Adrenal gland (tissue), 12 donors: ENCODE data around the gene DUSP21. TPM values are rescaled to one million over a fixed set of nuclear protein-coding genes. Genes with fewer than 3 reads are reported as not detected.

Experiments used
- DNase-seq, 7 donors: peaks; one replicate each; pipeline ENCODE4 v3.0.0-alpha.2; 2019 to 2020
- H3K27ac ChIP-seq, 5 donors: fragments of 200-600 bp; sonication (generic) in 4 of 5; 1 replicate in 3 of 5; 2 replicates in 2 of 5; pipeline versions ENCODE4 v1.5.1 to v1.8.0; 2016 to 2020; ENCODE audit warnings: mild to moderate bottlenecking in 1 of 5
- H3K27me3 ChIP-seq: fragments of 200-600 bp; 2 replicates; pipeline ENCODE4 v1.8.0; 2021
- H3K36me3 ChIP-seq, 2 donors: fragments of 200-600 bp; replicated peaks in 1 of 2; 1 replicate in 1 of 2; 2 replicates in 1 of 2; pipeline versions ENCODE4 v1.5.1 to v1.8.0; 2018 to 2022
- H3K4me1 ChIP-seq, 2 donors: fragments of 200-600 bp; replicated peaks in 1 of 2; 1 replicate in 1 of 2; 2 replicates in 1 of 2; pipeline versions ENCODE4 v1.5.1 to v1.8.0; 2018 to 2021
- H3K4me3 ChIP-seq, 4 donors: fragments of 200-600 bp; sonication (generic) in 3 of 4; one replicate each; pipeline ENCODE4 v1.5.1; 2016 to 2018
- H3K9me3 ChIP-seq, 3 donors: fragments of 200-600 bp; sonication (generic) in 1 of 3; replicated peaks in 1 of 3; 1 replicate in 2 of 3; 2 replicates in 1 of 3; pipeline versions ENCODE4 v1.5.1 to v1.8.0; 2016 to 2021
- POLR2A ChIP-seq, 2 donors: fragments of 450-650 bp; IDR thresholded peaks; one replicate each; pipeline ENCODE4 v1.6.1; 2017; ENCODE audit warnings: antibody characterized with exemption in 2 of 2, mild to moderate bottlenecking in 2 of 2, moderate library complexity in 1 of 2
- WGBS, 4 donors: extraction: QIAGEN DNeasy Blood & Tissue Kit in 2 of 4; methylation state at CpG; one replicate each; pipeline versions ENCODE4 v1.1.5 to v1.1.7; 2013 to 2017; 5-methylcytosine and 5-hydroxymethylcytosine counted together
- intact Hi-C, 2 donors: fragments of 100-400 bp; cut with DNase I; formaldehyde crosslinking; loops; one replicate each; pipeline versions ENCODE4 v1.14.1 to v1.15.0; 2022 to 2023
- polyA plus RNA-seq, 3 donors: library from polyadenylated mRNA; stranded (reverse); fragments of 200-250 nt in 2 of 3; fragments of 350-450 nt in 1 of 3; fragmentation: Illumina TruSeq in 1 of 3; extraction: RNeasy Lipid Tissue Mini Kit (QIAGEN cat#74804) in 1 of 3; gene quantifications; one replicate each; pipeline ENCODE4 v1.2.3, GENCODE V29; 2013 to 2014
- total RNA-seq, 9 donors: library from RNA; depleted of rRNA in 4 of 9; stranded (reverse); fragments of >200 nt in 4 of 9; fragments of 120-200 nt in 1 of 9; fragmentation: NEBNext Ultra II Directional in 1 of 9; extraction: Animal tissue kit (Norgen Biotek cat#: 25700) in 1 of 9; gene quantifications; one replicate each; pipeline versions ENCODE4 v1.1.0 to v1.2.4, GENCODE V29; 2013 to 2023
- TF ChIP-seq, protein P1 (sequence below), 6 experiments: fragments of 450-650 bp in 4 of 6; fragments of 200-600 bp in 2 of 6; sonication (generic) in 1 of 6; IDR thresholded peaks; 1 replicate in 5 of 6; 2 replicates in 1 of 6; pipeline versions ENCODE4 v1.5.1 to v1.8.0; 2016 to 2021; ENCODE audit warnings: antibody characterized with exemption in 6 of 6, mild to moderate bottlenecking in 2 of 6, moderate library complexity in 1 of 6
- donor health status: healthy with polysubstance abuse.
- donor health status: Bipolar disorder and iron deficiency.
- donor health status: DM: yes; HTN: yes; CAD: no.
- donor health status: DM: no; HTN: no; CAD: no.
- donor health status: DM: no; HTN: no; CAD: no.
- donor health status: DM: yes; HTN: yes; CAD: no.

The DUSP21 gene
- total and polyA plus RNA-seq, 12 donors, result not detected

DNA sequence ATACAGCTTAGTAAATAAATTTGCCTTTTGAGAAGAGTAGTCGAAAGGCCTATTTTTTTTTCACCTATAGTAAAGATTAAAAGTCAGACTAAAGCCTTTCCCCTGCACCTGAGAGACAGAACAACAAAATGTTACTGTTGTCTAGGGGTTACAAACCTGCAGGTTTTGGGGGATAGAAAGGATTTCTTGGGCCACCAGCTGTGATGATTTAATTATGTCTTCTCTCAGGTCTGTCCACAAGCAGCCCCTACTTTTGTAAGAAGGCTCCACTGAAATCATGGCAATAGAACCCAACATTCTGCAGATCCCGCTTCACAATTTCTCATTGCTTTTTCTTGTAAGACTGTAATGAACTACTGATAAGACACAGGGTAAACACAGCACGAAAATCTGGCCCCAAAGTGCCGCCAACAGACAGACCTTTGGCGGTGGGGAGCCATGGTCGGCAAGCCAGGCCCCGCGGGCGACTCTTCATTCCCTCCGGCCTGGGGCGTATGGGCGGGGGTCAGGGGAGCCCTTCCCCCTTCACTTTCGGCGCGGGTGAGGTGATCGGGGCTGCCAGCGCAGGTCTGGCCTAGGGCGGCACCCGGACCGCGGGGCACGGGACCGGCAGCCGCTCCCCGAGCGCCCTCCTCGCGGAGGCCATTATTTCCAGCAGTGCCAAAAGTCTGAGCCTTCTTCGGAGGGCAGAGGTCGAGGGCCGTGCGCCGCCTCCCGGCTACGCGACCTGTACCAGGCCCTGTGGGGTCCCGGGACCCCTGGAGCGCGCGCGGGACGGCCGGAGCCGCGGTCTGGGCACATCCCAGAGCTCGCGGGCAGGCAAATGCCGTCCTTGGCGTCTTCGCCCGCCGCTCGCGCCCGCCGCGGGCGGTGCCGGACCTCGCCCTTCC lies 28.4 kb downstream of the DUSP21 start:
- H3K27me3 ChIP-seq, result no peaks in the 10 kb centered on the region
- intact Hi-C loops, result no loop called here
- peak overlapping the region in 3 of 4 donors; percentile 40 to 92 (median 92) for H3K4me3 ChIP-seq
- no peaks in the 10 kb centered on the region for H3K9me3 ChIP-seq
- WGBS, 4 donors, result 0 to 14% (median 1%) methylated on average over 2 to 58 of the region's 60 CpGs
- H3K4me1 ChIP-seq, result peaks cover 4 to 37% of the 10 kb centered on the region in 2 donors
- H3K36me3 ChIP-seq, result no peaks in the 10 kb centered on the region
- no peak for TF ChIP-seq POLR2A (IDR thresholded peaks at IDR 0.05)
- H3K27ac ChIP-seq, result peak overlapping the region; percentile 41 to 98 (median 94)
- DNase-seq, result peak in 6 of 7 donors; percentile 38 to 56 (median 52)

DNA sequence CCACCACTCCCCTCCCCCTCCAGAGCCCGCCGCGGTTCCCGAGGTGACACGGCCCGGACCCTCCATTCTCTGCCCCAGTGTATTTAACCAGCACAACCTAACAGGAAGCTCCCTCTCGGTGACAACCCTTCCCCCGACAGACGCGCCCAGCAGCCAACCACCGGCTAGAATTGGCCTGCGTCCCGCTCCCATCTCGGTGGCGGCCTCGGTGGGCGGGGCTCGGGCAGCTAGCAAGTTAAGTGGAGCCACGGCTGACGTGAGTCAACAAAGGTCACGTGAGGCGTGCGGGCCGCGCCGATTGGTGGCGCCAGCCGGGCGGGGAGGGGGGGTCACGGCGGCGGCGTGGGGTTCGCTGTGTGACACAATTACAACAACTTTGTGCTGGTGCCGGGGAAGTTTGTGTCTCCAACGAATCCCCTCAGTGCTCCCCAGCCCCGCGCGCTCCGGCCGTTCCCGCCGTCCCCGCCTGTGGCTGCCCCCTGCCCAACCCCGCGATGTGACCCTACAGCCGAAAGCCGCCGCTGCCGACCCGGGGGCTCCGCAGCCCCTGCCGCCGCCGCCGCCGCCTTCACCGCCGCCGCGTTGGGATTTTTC lies 29.1 kb downstream of the DUSP21 start, which contains the start of gene KDM6A:
Gene KDM6A (plus strand): TSS at position 368 of the 594 bp plus-strand sequence. CDS start 364 bp downstream, outside the sequence.
- no peaks in the 10 kb centered on the region for H3K36me3 ChIP-seq
- 0 to 1% (median 0%) methylated on average over 3 to 61 of the region's 61 CpGs; no CpG with 5 or more reads in 1 of the 4 donors for WGBS, 4 donors
- H3K4me3 ChIP-seq, result peak within 1 kb of the TSS; percentile 28 to 92 (median 76)
- peak; percentile 97 to 100 (median 99) for DNase-seq
- H3K27me3 ChIP-seq, result no peaks in the 10 kb centered on the region
- H3K27ac ChIP-seq, result peak within 1 kb of the TSS; percentile 92 to 98 (median 97)
- no peaks in the 10 kb centered on the region for H3K9me3 ChIP-seq
- H3K4me1 ChIP-seq, result peaks cover 4 to 43% of the 10 kb centered on the region in 2 donors
- intact Hi-C loops, result no loop called here
- peak; percentile 49 to 90 for TF ChIP-seq POLR2A (IDR thresholded peaks at IDR 0.05)
- TF ChIP-seq, protein P1, sequence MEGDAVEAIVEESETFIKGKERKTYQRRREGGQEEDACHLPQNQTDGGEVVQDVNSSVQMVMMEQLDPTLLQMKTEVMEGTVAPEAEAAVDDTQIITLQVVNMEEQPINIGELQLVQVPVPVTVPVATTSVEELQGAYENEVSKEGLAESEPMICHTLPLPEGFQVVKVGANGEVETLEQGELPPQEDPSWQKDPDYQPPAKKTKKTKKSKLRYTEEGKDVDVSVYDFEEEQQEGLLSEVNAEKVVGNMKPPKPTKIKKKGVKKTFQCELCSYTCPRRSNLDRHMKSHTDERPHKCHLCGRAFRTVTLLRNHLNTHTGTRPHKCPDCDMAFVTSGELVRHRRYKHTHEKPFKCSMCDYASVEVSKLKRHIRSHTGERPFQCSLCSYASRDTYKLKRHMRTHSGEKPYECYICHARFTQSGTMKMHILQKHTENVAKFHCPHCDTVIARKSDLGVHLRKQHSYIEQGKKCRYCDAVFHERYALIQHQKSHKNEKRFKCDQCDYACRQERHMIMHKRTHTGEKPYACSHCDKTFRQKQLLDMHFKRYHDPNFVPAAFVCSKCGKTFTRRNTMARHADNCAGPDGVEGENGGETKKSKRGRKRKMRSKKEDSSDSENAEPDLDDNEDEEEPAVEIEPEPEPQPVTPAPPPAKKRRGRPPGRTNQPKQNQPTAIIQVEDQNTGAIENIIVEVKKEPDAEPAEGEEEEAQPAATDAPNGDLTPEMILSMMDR (IDR thresholded peaks at IDR 0.05), result no peak

DNA sequence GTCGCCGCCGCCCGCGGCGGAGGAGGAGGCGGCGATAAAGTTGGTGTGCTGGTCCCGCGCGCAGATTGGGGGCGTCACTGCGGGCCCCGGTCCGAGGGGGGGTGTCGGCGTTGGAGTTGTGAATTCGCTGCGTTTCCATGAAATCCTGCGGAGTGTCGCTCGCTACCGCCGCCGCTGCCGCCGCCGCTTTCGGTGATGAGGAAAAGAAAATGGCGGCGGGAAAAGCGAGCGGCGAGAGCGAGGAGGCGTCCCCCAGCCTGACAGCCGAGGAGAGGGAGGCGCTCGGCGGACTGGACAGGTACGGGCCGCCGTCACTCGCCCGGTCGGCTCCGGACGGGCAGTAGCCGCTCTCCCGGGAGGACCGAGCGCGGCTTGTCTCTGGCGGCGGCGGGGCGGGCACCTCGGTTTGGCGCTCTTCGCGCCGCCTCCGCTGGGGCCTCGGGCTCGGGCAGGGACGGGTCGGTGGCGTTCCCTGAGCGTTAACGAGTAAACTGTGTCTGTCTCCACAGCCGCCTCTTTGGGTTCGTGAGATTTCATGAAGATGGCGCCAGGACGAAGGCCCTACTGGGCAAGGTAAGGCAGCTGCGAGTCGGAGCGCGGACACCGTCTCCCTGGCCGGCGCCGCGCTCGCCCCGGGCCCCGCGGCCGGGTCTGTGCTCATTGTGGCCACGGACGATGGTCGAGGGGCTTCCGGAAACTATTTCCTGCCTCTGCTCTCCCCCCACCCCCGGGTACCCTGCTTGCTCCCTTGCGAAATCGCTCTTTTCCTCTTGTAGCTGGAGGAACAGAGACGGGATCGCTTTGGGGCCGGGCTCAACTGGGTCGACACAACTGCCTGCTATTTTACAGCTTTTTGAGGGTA lies 29.8 kb downstream of the DUSP21 start:
- intact Hi-C loops, result no loop called here
- peak; percentile 49 to 73 (median 69) for DNase-seq
- peak overlapping the region; percentile 28 to 92 (median 76) for H3K4me3 ChIP-seq
- H3K27ac ChIP-seq, result peak overlapping the region; percentile 92 to 98 (median 97)
- H3K27me3 ChIP-seq, result no peaks in the 10 kb centered on the region
- TF ChIP-seq, protein P1 (IDR thresholded peaks at IDR 0.05), result peak in 1 of 6 experiments; percentile 13
- TF ChIP-seq POLR2A (IDR thresholded peaks at IDR 0.05), result peak in 1 of 2 donors; percentile 12
- H3K36me3 ChIP-seq, result no peaks in the 10 kb centered on the region
- 0 to 1% (median 0%) methylated on average over 37 to 99 of the region's 99 CpGs; no CpG with 5 or more reads in 1 of the 4 donors for WGBS, 4 donors
- H3K4me1 ChIP-seq, result peaks cover 4 to 50% of the 10 kb centered on the region in 2 donors
- H3K9me3 ChIP-seq, result no peaks in the 10 kb centered on the region

DNA sequence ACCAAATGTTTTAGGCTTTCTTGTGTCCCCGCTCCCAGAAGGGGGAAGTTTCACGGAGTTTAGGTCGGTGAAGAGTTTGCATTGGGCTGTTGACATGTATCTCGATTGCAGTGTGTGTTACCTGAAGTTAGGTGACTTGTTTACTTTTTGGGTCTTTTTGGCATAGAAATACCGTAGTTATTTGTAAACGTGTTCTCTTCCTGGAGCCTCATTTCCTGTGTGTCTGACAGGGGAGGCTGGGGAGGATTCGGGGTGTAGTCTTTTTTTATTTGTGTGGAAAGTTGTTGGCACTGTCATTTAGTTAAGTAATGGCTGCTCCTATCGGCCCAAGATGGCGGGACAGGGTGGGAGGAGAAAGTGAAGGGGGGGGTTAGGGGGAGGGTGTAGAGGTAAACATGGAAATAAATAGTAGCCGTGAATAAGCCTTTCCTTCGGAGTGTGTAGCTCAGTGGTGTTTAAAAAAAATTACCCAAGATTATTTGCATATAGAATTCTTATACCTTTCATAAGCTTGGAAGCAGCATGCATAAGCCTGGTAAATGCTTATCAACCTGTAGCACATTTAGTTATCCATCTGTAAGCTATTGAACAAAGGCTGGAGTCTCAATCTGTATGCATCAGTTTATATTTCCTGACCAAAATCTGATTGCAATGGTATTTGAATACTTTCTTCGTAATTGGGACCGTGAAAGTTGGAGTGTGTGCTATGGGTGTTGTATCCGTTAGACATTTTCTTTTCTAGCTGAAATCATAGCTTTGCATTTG lies 30.8 kb downstream of the DUSP21 start:
- TF ChIP-seq, protein P1 (IDR thresholded peaks at IDR 0.05), result no peak
- no peak for TF ChIP-seq POLR2A (IDR thresholded peaks at IDR 0.05)
- H3K4me3 ChIP-seq, result peak overlapping the region in 3 of 4 donors; percentile 60 to 92 (median 92)
- intact Hi-C loops, result no loop called here
- no peaks in the 10 kb centered on the region for H3K27me3 ChIP-seq
- H3K4me1 ChIP-seq, result peaks cover 4 to 55% of the 10 kb centered on the region in 2 donors
- H3K9me3 ChIP-seq, result no peaks in the 10 kb centered on the region
- no peaks in the 10 kb centered on the region for H3K36me3 ChIP-seq
- peak overlapping the region; percentile 92 to 98 (median 97) for H3K27ac ChIP-seq
- peak in 5 of 7 donors; percentile 10 to 48 (median 39) for DNase-seq
- WGBS, 4 donors, result 1 to 2% (median 1%) methylated on average over 11 to 14 of the region's 14 CpGs
